GM06990 (cell line): ENCODE data around the gene ZMAT5.

ENCODE experiments used
- DNase-seq: peaks from one replicate; pipeline ENCODE4 v3.0.0-alpha.2; 2011; ENCODE audit not compliant: insufficient read length; ENCODE audit errors: extremely low read depth
- H3K27me3 ChIP-seq: replicated peaks from 2 replicates; pipeline ENCODE4 v1.6.0; 2011; ENCODE audit warnings: low read length; ENCODE audit not compliant: control insufficient read depth, insufficient read depth
- H3K36me3 ChIP-seq: 2 replicates; pipeline ENCODE4 v1.5.1; 2011; ENCODE audit warnings: low read length; ENCODE audit not compliant: control insufficient read depth, insufficient read depth
- H3K4me3 ChIP-seq: replicated peaks from 2 replicates; pipeline ENCODE4 v1.5.1; 2011; ENCODE audit warnings: low read depth, mild to moderate bottlenecking, control low read depth, low read length
- TF ChIP-seq, protein P1 (sequence below): IDR thresholded peaks from 2 replicates; pipeline ENCODE4 v1.5.1; 2011; ENCODE audit warnings: low read length, control low read depth, mild to moderate bottlenecking, inconsistent platforms; ENCODE audit not compliant: insufficient read depth, poor library complexity, severe bottlenecking

The ZMAT5 gene

GRCh38 chr22:29813563-29813962 lies 46.8 kb upstream of the ZMAT5 start:
- TF ChIP-seq, protein P1, sequence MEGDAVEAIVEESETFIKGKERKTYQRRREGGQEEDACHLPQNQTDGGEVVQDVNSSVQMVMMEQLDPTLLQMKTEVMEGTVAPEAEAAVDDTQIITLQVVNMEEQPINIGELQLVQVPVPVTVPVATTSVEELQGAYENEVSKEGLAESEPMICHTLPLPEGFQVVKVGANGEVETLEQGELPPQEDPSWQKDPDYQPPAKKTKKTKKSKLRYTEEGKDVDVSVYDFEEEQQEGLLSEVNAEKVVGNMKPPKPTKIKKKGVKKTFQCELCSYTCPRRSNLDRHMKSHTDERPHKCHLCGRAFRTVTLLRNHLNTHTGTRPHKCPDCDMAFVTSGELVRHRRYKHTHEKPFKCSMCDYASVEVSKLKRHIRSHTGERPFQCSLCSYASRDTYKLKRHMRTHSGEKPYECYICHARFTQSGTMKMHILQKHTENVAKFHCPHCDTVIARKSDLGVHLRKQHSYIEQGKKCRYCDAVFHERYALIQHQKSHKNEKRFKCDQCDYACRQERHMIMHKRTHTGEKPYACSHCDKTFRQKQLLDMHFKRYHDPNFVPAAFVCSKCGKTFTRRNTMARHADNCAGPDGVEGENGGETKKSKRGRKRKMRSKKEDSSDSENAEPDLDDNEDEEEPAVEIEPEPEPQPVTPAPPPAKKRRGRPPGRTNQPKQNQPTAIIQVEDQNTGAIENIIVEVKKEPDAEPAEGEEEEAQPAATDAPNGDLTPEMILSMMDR, result no peak
- H3K4me3 ChIP-seq, result no peak overlapping the region
- H3K36me3 ChIP-seq, result peaks cover 33% of the 10 kb centered on the region
- H3K27me3 ChIP-seq, result no peaks in the 10 kb centered on the region
- DNase-seq, result no peak

GRCh38 chr22:29813126-29813525 lies 46.3 kb upstream of the ZMAT5 start:
- DNase-seq, result no peak
- peaks cover 35% of the 10 kb centered on the region for H3K36me3 ChIP-seq
- TF ChIP-seq, protein P1, result no peak
- no peaks in the 10 kb centered on the region for H3K27me3 ChIP-seq
- H3K4me3 ChIP-seq, result no peak overlapping the region

- DNase-seq, result no peak
- peaks cover 41% of the 10 kb centered on the region for H3K36me3 ChIP-seq
- TF ChIP-seq, protein P1, result no peak
- H3K4me3 ChIP-seq, result no peak overlapping the region
- no peaks in the 10 kb centered on the region for H3K27me3 ChIP-seq
Observed at GRCh38 chr22:29811377-29811776, 44.6 kb upstream of the ZMAT5 start.

- TF ChIP-seq, protein P1, result no peak
- H3K36me3 ChIP-seq, result peaks cover 46% of the 10 kb centered on the region
- no peaks in the 10 kb centered on the region for H3K27me3 ChIP-seq
- H3K4me3 ChIP-seq, result no peak overlapping the region
- no peak for DNase-seq
Observed at GRCh38 chr22:29810216-29810615, 43.4 kb upstream of the ZMAT5 start.

DNA sequence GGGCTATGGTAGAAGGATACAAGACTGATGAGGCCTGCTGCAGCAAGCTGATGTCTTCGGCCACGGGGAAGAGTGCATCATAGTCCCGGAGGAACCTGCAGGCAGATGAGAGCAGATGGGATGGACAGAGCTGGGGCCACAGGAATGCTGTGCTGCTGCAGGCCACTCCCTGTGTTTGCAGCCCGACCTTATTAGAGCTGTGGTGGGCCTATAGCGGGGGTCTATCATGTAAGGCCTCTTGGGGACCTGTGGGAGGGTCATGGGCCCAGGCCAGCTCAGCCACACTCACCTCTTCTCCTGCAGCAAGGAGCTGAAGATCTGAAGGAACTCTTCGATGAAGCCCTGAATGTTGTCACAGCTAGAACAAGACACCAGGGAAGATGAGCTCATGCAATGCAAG lies 39.4 kb upstream of the ZMAT5 start:
- no peak overlapping the region for H3K4me3 ChIP-seq
- TF ChIP-seq, protein P1, result no peak
- no peaks in the 10 kb centered on the region for H3K27me3 ChIP-seq
- no peak for DNase-seq
- H3K36me3 ChIP-seq, result peaks cover 45% of the 10 kb centered on the region

- H3K27me3 ChIP-seq, result no peaks in the 10 kb centered on the region
- no peak for DNase-seq
- peaks cover 45% of the 10 kb centered on the region for H3K36me3 ChIP-seq
- TF ChIP-seq, protein P1, result no peak
- H3K4me3 ChIP-seq, result no peak overlapping the region
Observed at GRCh38 chr22:29804985-29805384, 38.2 kb upstream of the ZMAT5 start.
